Coronary artery (tissue), 2 donors: ENCODE data around the gene ERC2.

ENCODE experiments used
- DNase-seq: peaks from one replicate; pipeline ENCODE4 v3.0.0-alpha.2; 2017; ENCODE audit warnings: low spot score
- H3K27ac ChIP-seq, 2 donors: fragments of 200-600 bp; sonication (generic); one replicate each; pipeline ENCODE4 v1.5.1; 2016 to 2019
- H3K4me3 ChIP-seq: fragments of 200-600 bp; sonication (generic); 2 replicates; pipeline ENCODE4 v1.5.1; 2016; ENCODE audit warnings: mild to moderate bottlenecking, moderate library complexity
- TF ChIP-seq, protein P1 (sequence below): fragments of 200-600 bp; sonication (generic); IDR thresholded peaks from one replicate; pipeline ENCODE4 v1.5.1; 2019; ENCODE audit warnings: antibody characterized with exemption

Gene ERC2

DNA sequence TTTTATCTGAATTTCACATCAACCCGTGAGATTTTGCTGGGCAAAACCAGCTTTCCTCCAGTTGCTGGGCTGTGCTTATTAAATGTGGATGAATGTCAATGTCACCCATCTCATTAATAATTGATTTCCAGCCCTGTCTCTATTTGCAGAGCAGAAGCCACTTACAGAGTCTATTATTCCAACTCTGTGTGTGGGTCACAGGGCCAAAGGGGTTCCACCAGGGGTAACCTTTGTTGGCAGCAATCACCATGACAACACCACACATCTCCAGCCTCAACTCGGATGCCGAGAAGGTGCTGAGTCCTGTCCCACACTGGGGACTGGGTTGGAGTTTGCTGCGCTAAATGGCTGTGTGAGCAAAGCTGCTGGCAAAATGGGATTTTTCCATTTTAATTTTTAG is 930.1 kb downstream of the ERC2 start:
- H3K4me3 ChIP-seq: no peak overlapping the region
- TF ChIP-seq, protein P1, sequence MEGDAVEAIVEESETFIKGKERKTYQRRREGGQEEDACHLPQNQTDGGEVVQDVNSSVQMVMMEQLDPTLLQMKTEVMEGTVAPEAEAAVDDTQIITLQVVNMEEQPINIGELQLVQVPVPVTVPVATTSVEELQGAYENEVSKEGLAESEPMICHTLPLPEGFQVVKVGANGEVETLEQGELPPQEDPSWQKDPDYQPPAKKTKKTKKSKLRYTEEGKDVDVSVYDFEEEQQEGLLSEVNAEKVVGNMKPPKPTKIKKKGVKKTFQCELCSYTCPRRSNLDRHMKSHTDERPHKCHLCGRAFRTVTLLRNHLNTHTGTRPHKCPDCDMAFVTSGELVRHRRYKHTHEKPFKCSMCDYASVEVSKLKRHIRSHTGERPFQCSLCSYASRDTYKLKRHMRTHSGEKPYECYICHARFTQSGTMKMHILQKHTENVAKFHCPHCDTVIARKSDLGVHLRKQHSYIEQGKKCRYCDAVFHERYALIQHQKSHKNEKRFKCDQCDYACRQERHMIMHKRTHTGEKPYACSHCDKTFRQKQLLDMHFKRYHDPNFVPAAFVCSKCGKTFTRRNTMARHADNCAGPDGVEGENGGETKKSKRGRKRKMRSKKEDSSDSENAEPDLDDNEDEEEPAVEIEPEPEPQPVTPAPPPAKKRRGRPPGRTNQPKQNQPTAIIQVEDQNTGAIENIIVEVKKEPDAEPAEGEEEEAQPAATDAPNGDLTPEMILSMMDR: no peak
- no peak overlapping the region for H3K27ac ChIP-seq
- no peak for DNase-seq

DNA sequence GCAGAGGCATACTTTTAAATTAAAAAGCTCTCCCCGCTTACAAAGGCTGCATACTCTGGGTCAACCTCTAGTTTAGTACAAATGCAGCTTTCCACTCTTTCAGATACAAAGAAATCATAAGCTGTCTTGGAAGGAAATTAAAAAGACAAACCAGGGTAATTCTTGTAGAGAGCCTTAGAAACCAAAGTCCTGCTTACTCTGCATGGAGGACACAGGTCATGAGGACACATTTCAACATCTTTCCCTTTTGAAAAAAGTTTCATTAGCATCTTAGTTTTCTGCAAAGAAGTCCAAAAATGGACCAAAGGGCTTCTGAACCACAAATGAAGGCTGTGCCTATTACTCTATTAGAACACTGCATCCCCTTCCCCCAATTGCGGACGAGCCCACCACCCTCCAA is 930.7 kb downstream of the ERC2 start:
- TF ChIP-seq, protein P1: no peak
- H3K4me3 ChIP-seq: no peak overlapping the region
- no peak for DNase-seq
- H3K27ac ChIP-seq: no peak overlapping the region

DNA sequence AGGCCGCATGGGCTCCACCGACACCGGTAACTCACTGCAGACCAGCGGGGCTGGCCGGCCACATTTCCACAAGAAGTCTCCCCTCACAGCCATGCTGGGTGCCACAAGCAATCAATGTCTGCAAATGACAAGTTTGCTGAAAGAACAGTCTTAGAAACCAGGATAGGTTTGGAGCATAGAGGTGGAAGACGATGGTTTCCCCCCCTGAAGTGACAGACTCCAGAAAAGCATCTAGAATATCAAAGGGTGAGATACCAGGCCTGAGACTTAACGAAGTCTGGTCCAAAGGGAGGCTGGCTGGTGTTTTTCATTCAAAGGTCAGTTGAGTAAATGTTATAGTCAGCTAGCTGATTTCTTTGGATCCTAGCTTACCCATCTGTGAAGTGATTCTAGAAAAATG is 931.1 kb downstream of the ERC2 start:
- H3K27ac ChIP-seq: no peak overlapping the region
- no peak for DNase-seq
- TF ChIP-seq, protein P1: no peak
- H3K4me3 ChIP-seq: no peak overlapping the region

DNA sequence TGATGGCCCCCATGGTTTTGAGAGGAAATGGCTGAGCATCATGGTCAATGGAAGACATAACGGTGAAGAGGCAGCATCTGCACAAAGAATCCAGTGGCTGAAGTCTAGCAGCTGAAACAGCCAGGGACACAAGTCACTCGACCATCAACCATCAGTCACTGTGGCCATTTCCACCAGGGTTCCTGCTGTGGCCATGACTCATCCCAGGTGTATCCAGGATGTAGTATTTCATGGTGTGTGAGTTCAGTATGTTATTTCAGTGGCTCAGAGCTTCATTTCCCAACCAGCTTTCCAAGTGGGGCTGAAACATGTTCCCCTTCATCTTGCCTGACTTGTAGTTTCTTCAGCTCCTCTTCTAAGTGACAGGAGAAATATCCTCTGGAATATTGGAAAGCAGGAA is 933.4 kb downstream of the ERC2 start:
- DNase-seq: no peak
- TF ChIP-seq, protein P1: no peak
- H3K4me3 ChIP-seq: no peak overlapping the region
- no peak overlapping the region for H3K27ac ChIP-seq

DNA sequence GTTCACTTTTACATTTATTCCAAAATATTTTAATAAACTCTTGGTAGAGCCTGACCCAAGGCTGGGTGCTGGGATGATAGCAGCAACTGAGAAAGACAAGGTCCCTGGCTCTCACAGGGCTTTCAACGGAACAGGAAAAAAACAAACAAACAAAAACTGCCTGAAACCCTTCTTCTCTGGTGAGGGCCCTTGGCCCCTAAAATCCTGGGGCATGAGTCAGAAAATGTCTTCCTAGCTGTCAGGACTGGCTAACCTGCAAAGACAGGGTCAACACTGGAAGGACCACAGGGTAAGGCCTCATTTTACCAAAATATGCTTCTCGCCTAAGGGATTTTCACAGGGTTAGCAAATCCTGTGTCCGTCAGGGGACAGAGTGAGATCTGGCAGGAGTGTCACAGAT is 935.5 kb downstream of the ERC2 start:
- Histone ChIP-seq H3K4me3 (no peak overlapping the region), H3K27ac (no peak overlapping the region)
- TF ChIP-seq, protein P1: no peak
- DNase-seq: no peak

DNA sequence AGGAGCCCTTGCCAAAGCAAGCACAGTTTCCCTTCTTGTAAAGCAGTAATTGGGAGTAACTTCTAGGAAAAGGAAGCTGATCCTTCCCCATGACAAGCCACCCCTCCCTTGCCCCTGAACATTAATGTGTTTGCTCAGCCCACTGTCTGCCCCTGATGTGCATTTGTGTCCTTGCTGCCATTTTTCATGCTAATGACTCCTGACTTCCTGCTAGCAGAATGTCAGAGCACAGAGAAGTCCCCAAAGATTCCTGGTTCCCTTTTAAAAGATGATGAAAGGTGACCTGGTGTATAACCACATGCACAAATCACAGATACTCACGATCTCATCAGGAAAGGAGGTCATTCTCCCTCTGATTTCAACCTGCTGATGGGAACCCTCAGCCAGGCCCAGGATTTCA is 936.9 kb downstream of the ERC2 start:
- no peak overlapping the region for H3K4me3 ChIP-seq
- H3K27ac ChIP-seq: no peak overlapping the region
- TF ChIP-seq, protein P1: no peak
- no peak for DNase-seq

DNA sequence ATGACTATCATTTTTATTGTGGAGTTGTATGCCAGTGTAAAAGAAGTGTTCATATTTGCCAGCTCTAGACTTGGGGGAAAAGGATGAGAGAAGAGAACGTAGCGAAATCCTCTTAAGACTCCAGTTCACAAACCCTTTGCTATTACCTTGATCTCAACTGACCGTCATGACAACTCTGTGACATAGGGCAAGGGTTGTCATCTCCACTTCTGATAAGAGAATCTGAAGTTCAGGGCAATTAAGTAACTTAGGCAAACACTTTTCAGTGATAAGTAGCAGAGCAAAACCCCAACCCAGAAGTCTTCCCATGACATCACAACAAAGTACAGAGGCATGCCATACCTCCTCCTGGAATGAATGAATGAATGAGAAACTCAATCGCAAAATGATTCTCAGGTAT is 940.9 kb downstream of the ERC2 start:
- no peak overlapping the region for H3K27ac ChIP-seq
- DNase-seq: no peak
- H3K4me3 ChIP-seq: no peak overlapping the region
- TF ChIP-seq, protein P1: no peak
